A549 (cell line): ENCODE measurements around the gene LIPI. TPM values are rescaled to one million over a fixed set of nuclear protein-coding genes. Genes with fewer than 3 reads are reported as not detected.

Experiments
- ATAC-seq, 2 experiments: fragments of 200-7000 bp in 1 of 2; fragments of >200 bp in 1 of 2; cut with Nextera tagmentation in 1 of 2; cut with Tn5 transposase in 1 of 2; 3 replicates each; pipeline versions ENCODE4 v1.8.0 to v1.9.1; 2018 to 2020; ENCODE audit warnings: mild to moderate bottlenecking in 1 of 2, moderate library complexity in 1 of 2
- CTCF ChIA-PET: fragments of 300-600 bp; sonication (Branson Sonifier 250); formaldehyde crosslinking; extraction: SDS; loops from one replicate; lab custom pipeline; 2021; ENCODE audit warnings: antibody characterized with exemption, inconsistent platforms; lab: Yijun Ruan, JAX
- POLR2A ChIA-PET: fragments of 350-600 bp; formaldehyde crosslinking; extraction: SDS; loops from one replicate; lab custom pipeline; 2021; ENCODE audit warnings: antibody characterized with exemption, inconsistent platforms; lab: Yijun Ruan, JAX
- DNase-seq, 2 experiments: peaks; one replicate each; pipeline versions ENCODE4 v3.0.0 to v3.0.0-alpha.2; 2011 to 2016; ENCODE audit warnings: low read depth in 1 of 2, low spot score in 1 of 2
- FAIRE-seq: peaks from 2 replicates; lab custom pipeline; 2011; peaks lifted over from hg19 to GRCh38; lab: Jason Lieb, UNC
- H3K27ac ChIP-seq, 2 experiments: fragments of >200 bp; sonication (Bioruptor Twin); formaldehyde crosslinking; 3 replicates each; pipeline ENCODE4 v1.5.1; 2016 to 2017
- H3K4me1 ChIP-seq: fragments of >200 bp; sonication (Bioruptor Twin); formaldehyde crosslinking; 3 replicates; pipeline ENCODE4 v1.6.1; 2016
- H3K4me2 ChIP-seq: fragments of >200 bp; sonication (Bioruptor Twin); formaldehyde crosslinking; 3 replicates; pipeline ENCODE4 v1.6.1; 2016
- H3K4me3 ChIP-seq: fragments of >200 bp; sonication (Bioruptor Twin); formaldehyde crosslinking; 3 replicates; pipeline ENCODE4 v1.5.1; 2016
- H3K9me3 ChIP-seq: fragments of >200 bp; sonication (Bioruptor Twin); formaldehyde crosslinking; 3 replicates; pipeline ENCODE4 v1.6.1; 2016
- EHF ChIP-seq: fragments of 250-450 bp; sonication (Bioruptor Pico); IDR thresholded peaks from 2 replicates; pipeline ENCODE4 v1.5.0; 2020; ENCODE audit warnings: mild to moderate bottlenecking
- ESRRA ChIP-seq: fragments of 150-350 bp; IDR thresholded peaks from 2 replicates; pipeline ENCODE4 v1.6.1; 2014; ENCODE audit warnings: mild to moderate bottlenecking, low read length, borderline replicate concordance
- GATA3 ChIP-seq: IDR thresholded peaks from 2 replicates; pipeline ENCODE4 v1.6.1; 2012; ENCODE audit warnings: borderline replicate concordance
- HMGXB4 ChIP-seq: fragments of 250-450 bp; sonication (Bioruptor Pico); IDR thresholded peaks from 2 replicates; pipeline ENCODE4 v1.5.0; 2021; ENCODE audit warnings: mild to moderate bottlenecking, moderate library complexity, borderline replicate concordance
- JUN ChIP-seq, 2 experiments: fragments of >200 bp; sonication (Bioruptor Twin); formaldehyde crosslinking; IDR thresholded peaks; 2 replicates in 1 of 2; 3 replicates in 1 of 2; pipeline ENCODE4 v1.6.1; 2016 to 2017
- KDM1A ChIP-seq: fragments of 200-600 bp; sonication (generic); IDR thresholded peaks from 2 replicates; pipeline ENCODE4 v1.6.1; 2016; ENCODE audit warnings: low read depth, mild to moderate bottlenecking
- NFE2L2 ChIP-seq: fragments of 150-350 bp; conservative IDR thresholded peaks from 2 replicates; pipeline ENCODE4 v1.6.1; 2014; ENCODE audit warnings: low read length
- NPAS2 ChIP-seq: fragments of 250-450 bp; sonication (Bioruptor Pico); IDR thresholded peaks from 2 replicates; pipeline ENCODE4 v1.8.0; 2022; ENCODE audit warnings: mild to moderate bottlenecking, moderate library complexity, borderline replicate concordance
- RAD21 ChIP-seq, 2 experiments: fragments of >200 bp in 1 of 2; sonication (Bioruptor Twin) in 1 of 2; formaldehyde crosslinking in 1 of 2; IDR thresholded peaks in 1 of 2; conservative IDR thresholded peaks in 1 of 2; 2 replicates in 1 of 2; 3 replicates in 1 of 2; pipeline ENCODE4 v1.6.1; 2012 to 2018; ENCODE audit warnings: inconsistent platforms in 1 of 2
- RCOR1 ChIP-seq: fragments of 150-350 bp; IDR thresholded peaks from 2 replicates; pipeline ENCODE4 v1.6.1; 2014; ENCODE audit warnings: antibody characterized with exemption, low read length, low read depth
- SMC3 ChIP-seq: fragments of >200 bp; sonication (Bioruptor Twin); formaldehyde crosslinking; IDR thresholded peaks from 3 replicates; pipeline ENCODE4 v1.6.1; 2018; ENCODE audit warnings: inconsistent platforms
- SREBF2 ChIP-seq: fragments of 450-650 bp; IDR thresholded peaks from 2 replicates; pipeline ENCODE4 v1.6.1; 2014; ENCODE audit warnings: mild to moderate bottlenecking, moderate library complexity
- TFCP2L1 ChIP-seq: fragments of 250-450 bp; sonication (Bioruptor Pico); IDR thresholded peaks from 2 replicates; pipeline ENCODE4 v1.5.0; 2021; ENCODE audit warnings: mild to moderate bottlenecking
- WGBS: methylation state at CpG from one replicate; pipeline ENCODE4 v1.1.6; 2017; ENCODE audit errors: missing lambda C conversion rate; 5-methylcytosine and 5-hydroxymethylcytosine counted together
- polyA plus RNA-seq, 4 experiments: library from polyadenylated mRNA; depleted of rRNA in 3 of 4; stranded (reverse); fragments of >200 nt; fragmentation: RNase III in 1 of 4; extraction: RNeasy Plus Mini Kit Qiagen cat#74134 plus additional on column Dnase treatment in 1 of 4; gene quantifications; 2 replicates in 3 of 4; 3 replicates in 1 of 4; pipeline ENCODE4 v1.2.3, GENCODE V29; 2011 to 2017
- TF ChIP-seq, protein P1 (sequence below): fragments of >200 bp; sonication (Bioruptor Twin); formaldehyde crosslinking; IDR thresholded peaks from 2 replicates; pipeline ENCODE4 v1.6.1; 2016
- TF ChIP-seq, protein P2 (sequence below): IDR thresholded peaks from 2 replicates; pipeline ENCODE4 v1.6.1; 2012
- TF ChIP-seq, protein P3 (sequence below): fragments of >200 bp; sonication (Bioruptor Twin); formaldehyde crosslinking; IDR thresholded peaks from 3 replicates; pipeline ENCODE4 v1.5.1; 2016

The LIPI gene
- polyA plus RNA-seq, 2 of the 4 experiments (the other 2 are of a cell fraction), result not detected

GRCh38 chr21:14121719-14122118, 89.0 kb downstream of the LIPI start:
- DNase-seq (no peak), FAIRE-seq (no peak), ATAC-seq (no peak)
- Histone ChIP-seq H3K27ac (no peak overlapping the region), H3K9me3 (no peaks in the 10 kb centered on the region), H3K4me2 (no peak overlapping the region), H3K4me3 (no peak overlapping the region), H3K4me1 (no peaks in the 10 kb centered on the region)
- 40% methylated on average over 5 of the region's 5 CpGs for WGBS
- CTCF ChIA-PET, result no interaction called here
- POLR2A ChIA-PET, result no interaction called here
- TF ChIP-seq SREBF2 (no peak), RCOR1 (no peak), KDM1A (no peak), GATA3 (no peak), ESRRA (no peak), HMGXB4 (CRISPR knock-in tag) (no peak), JUN (IDR thresholded peaks at IDR 0.05) (no peak), EHF (CRISPR knock-in tag) (no peak), RAD21 (conservative IDR thresholded peaks at IDR 0.05 in 1 of 2, IDR thresholded peaks at IDR 0.05 in 1 of 2) (no peak), NFE2L2 (no peak), NPAS2 (CRISPR knock-in tag) (no peak)
- TF ChIP-seq, protein P1, sequence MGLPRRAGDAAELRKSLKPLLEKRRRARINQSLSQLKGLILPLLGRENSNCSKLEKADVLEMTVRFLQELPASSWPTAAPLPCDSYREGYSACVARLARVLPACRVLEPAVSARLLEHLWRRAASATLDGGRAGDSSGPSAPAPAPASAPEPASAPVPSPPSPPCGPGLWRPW, result no peak
- TF ChIP-seq, protein P2, sequence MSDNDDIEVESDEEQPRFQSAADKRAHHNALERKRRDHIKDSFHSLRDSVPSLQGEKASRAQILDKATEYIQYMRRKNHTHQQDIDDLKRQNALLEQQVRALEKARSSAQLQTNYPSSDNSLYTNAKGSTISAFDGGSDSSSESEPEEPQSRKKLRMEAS, result no peak

DNA sequence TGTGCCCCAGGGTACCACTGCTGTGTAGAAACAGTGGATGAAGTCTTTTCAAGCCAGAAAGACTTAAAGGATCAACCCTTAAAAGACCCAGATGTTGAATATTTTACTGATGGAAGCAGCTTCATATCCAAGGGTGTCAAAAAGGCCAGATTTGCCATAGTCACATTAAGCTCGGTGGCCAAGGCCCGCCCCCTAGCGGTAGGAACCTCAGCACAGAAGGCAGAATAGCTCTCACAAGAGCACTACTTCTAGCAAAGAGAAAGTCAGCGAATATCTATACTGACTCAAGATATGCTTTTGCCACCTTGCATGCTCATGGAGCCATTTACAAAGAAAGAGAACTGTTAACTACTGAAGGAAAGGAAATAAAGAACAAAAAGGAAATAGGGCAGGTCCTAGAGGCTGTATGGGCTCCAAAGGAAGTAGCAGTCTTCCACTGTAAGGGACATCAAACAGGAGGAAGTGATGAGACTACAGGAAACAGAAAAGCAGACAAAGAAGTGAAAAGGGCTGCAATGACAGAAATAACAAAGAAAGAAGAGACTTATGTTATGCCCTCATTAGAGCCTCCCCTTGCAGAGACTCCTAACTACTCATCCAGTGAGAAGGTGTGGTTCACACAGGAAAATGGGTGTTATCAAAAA, 90.5 kb downstream of the LIPI start:
- ChIA-PET CTCF (interaction anchor here (1.2 kb wide), 1 partner anchor 11 kb away, joined by 4 read pairs; no protein-coding TSS in a partner anchor), POLR2A (no interaction called here)
- no peak for FAIRE-seq
- no peaks in the 10 kb centered on the region for H3K9me3 ChIP-seq
- WGBS, result 13% methylated on average over 4 of the region's 4 CpGs
- H3K27ac ChIP-seq, result no peak overlapping the region
- no peaks in the 10 kb centered on the region for H3K4me1 ChIP-seq
- no peak overlapping the region for H3K4me2 ChIP-seq
- TF ChIP-seq SREBF2 (no peak), RAD21 (conservative IDR thresholded peaks at IDR 0.05 in 1 of 2, IDR thresholded peaks at IDR 0.05 in 1 of 2) (peak in 1 of 2 experiments; percentile 26; a peak in 3 of 5 replicates), TFCP2L1 (CRISPR knock-in tag) (no peak), SMC3 (0 out of 3 replicates have a peak, but pooled peaks have one; percentile 9)
- TF ChIP-seq, protein P3, sequence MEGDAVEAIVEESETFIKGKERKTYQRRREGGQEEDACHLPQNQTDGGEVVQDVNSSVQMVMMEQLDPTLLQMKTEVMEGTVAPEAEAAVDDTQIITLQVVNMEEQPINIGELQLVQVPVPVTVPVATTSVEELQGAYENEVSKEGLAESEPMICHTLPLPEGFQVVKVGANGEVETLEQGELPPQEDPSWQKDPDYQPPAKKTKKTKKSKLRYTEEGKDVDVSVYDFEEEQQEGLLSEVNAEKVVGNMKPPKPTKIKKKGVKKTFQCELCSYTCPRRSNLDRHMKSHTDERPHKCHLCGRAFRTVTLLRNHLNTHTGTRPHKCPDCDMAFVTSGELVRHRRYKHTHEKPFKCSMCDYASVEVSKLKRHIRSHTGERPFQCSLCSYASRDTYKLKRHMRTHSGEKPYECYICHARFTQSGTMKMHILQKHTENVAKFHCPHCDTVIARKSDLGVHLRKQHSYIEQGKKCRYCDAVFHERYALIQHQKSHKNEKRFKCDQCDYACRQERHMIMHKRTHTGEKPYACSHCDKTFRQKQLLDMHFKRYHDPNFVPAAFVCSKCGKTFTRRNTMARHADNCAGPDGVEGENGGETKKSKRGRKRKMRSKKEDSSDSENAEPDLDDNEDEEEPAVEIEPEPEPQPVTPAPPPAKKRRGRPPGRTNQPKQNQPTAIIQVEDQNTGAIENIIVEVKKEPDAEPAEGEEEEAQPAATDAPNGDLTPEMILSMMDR, result peak; percentile 24; the same call in 2 of the 3 replicates
- DNase-seq, result peak in 1 of 2 experiments; percentile 34
- ATAC-seq, result peak in 1 of 2 experiments; percentile 75; a peak in 3 of 6 replicates
- H3K4me3 ChIP-seq, result no peak overlapping the region

DNA sequence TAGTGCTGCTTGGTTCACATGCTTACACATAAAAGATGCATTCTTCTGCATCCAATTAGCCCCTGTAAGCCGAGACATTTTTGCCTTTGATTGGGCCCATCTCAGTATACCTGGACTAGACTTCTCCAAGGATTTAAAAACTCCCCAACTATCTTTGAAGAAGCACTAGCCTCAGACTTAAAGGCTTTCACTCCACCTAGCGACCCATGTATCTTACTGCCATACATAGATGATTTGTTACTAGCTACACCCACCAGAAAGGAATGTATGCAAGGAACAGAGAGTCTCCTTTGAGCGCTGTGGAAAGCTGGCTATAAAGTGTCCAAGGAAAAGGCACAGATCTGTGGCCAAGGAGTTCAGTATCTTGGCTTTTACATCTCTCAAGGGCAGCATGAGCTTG, 91.7 kb downstream of the LIPI start:
- Histone ChIP-seq H3K4me2 (no peak overlapping the region), H3K4me1 (no peaks in the 10 kb centered on the region), H3K4me3 (no peak overlapping the region), H3K9me3 (no peaks in the 10 kb centered on the region), H3K27ac (no peak overlapping the region)
- ChIA-PET POLR2A (no interaction called here), CTCF (no interaction called here)
- 45% methylated on average over 3 of the region's 3 CpGs for WGBS
- DNase-seq (peak in 1 of 2 experiments; percentile 30), ATAC-seq (peak; percentile 56 to 66; a peak in 3 of 6 replicates), FAIRE-seq (no peak)
- TF ChIP-seq RAD21 (conservative IDR thresholded peaks at IDR 0.05 in 1 of 2, IDR thresholded peaks at IDR 0.05 in 1 of 2), result peak in 1 of 2 experiments; percentile 23; a peak in 1 of 5 replicates
- TF ChIP-seq KDM1A, result no peak
